ENCODE data around the gene CCSER1.
"Not testable (repeated sequence)": the region's sequence is repeated elsewhere in the genome, so short reads cannot be mapped to it uniquely, and the experiment has no call there.

- not testable (repeated sequence) for TF ChIP-seq CTCF (conservative IDR thresholded peaks at IDR 0.05; ENCODE audit: low read depth in 2 of 2); REST (IDR thresholded peaks at IDR 0.05; ENCODE audit: unreplicated experiment); EZH2 (IDR thresholded peaks at IDR 0.05; ENCODE audit: low read depth, unreplicated experiment); EZH2phosphoT487 (IDR thresholded peaks at IDR 0.05; ENCODE audit: unreplicated experiment); ZNF331 (CRISPR knock-in tag; IDR thresholded peaks at IDR 0.05; ENCODE audit: low read depth); POLR2AphosphoS5 (IDR thresholded peaks at IDR 0.05; ENCODE audit: low read depth); NANOG (IDR thresholded peaks at IDR 0.05; ENCODE audit: borderline replicate concordance); CREB1 (CRISPR knock-in tag; IDR thresholded peaks at IDR 0.05; ENCODE audit: low read depth); ETS1 (IDR thresholded peaks at IDR 0.05)
Measured at GRCh38 chr4:91326167-91326566, 1199.0 kb downstream of the CCSER1 start.
